ENCODE results near the gene CHN2. TPM values are rescaled to one million over a fixed set of nuclear protein-coding genes. Genes with fewer than 3 reads are reported as not detected.

CHN2 gene
- 3.6 and 5.7 TPM in 2 replicates for total RNA-seq

- Histone ChIP-seq H3K4me3 (ENCODE audit: low read depth, low read length) (peak within 1 kb of the TSS; percentile 66), H3K36me3 (ENCODE audit: control insufficient read depth, insufficient read depth, low read length) (no peaks in the 10 kb centered on the region), H3K27me3 (ENCODE audit: control insufficient read depth, insufficient read depth, low read length) (peaks cover 12% of the 10 kb centered on the region)
- TF ChIP-seq CTCF (IDR thresholded peaks at IDR 0.05; ENCODE audit: insufficient read depth, low read length, poor library complexity, severe bottlenecking): no peak
- DNase-seq (ENCODE audit: low read depth): no peak
These were observed at the start of gene CHN2 for GRCh38 chr7:29194594-29195427. CHN2 (plus strand) TSS chr7:29194775.

- Histone ChIP-seq H3K4me3 (ENCODE audit: low read depth, low read length) (peak overlapping the region; percentile 33), H3K27me3 (ENCODE audit: control insufficient read depth, insufficient read depth, low read length) (peaks cover 2% of the 10 kb centered on the region)
- TF ChIP-seq CTCF (IDR thresholded peaks at IDR 0.05; ENCODE audit: insufficient read depth, low read length, poor library complexity, severe bottlenecking): no peak
These were observed 49.0 kb upstream of the CHN2 start for GRCh38 chr7:29145553-29146056.

GRCh38 chr7:29146057-29146706 is 48.4 kb upstream of the CHN2 start, which contains the start of gene CPVL:
CPVL (minus strand) TSS chr7:29146537; CDS start chr7:29121061, 25,476 bp downstream.
- DNase-seq (ENCODE audit: low read depth): no peak
- H3K4me3 ChIP-seq (ENCODE audit: low read depth, low read length): peak within 1 kb of the TSS; percentile 33
- peaks cover 2% of the 10 kb centered on the region for H3K27me3 ChIP-seq (ENCODE audit: control insufficient read depth, insufficient read depth, low read length)
- H3K36me3 ChIP-seq (ENCODE audit: control insufficient read depth, insufficient read depth, low read length): no peaks in the 10 kb centered on the region
- no peak for TF ChIP-seq CTCF (IDR thresholded peaks at IDR 0.05; ENCODE audit: insufficient read depth, low read length, poor library complexity, severe bottlenecking)

More at GRCh38 chr7:29145553-29146056, 49.0 kb upstream of the CHN2 start:
- no peaks in the 10 kb centered on the region for H3K36me3 ChIP-seq (ENCODE audit: control insufficient read depth, insufficient read depth, low read length)
- no peak for DNase-seq (ENCODE audit: low read depth)

GRCh38 chr7:29146888-29147609 is 47.5 kb upstream of the CHN2 start:
- H3K36me3 ChIP-seq (ENCODE audit: control insufficient read depth, insufficient read depth, low read length): no peaks in the 10 kb centered on the region
- TF ChIP-seq CTCF (IDR thresholded peaks at IDR 0.05; ENCODE audit: insufficient read depth, low read length, poor library complexity, severe bottlenecking): no peak
- peak; percentile 53 for DNase-seq (ENCODE audit: low read depth)
- peaks cover 2% of the 10 kb centered on the region for H3K27me3 ChIP-seq (ENCODE audit: control insufficient read depth, insufficient read depth, low read length)
- H3K4me3 ChIP-seq (ENCODE audit: low read depth, low read length): peak overlapping the region; percentile 33

- TF ChIP-seq CTCF (IDR thresholded peaks at IDR 0.05; ENCODE audit: insufficient read depth, low read length, poor library complexity, severe bottlenecking): no peak
- Histone ChIP-seq H3K27me3 (ENCODE audit: control insufficient read depth, insufficient read depth, low read length) (peaks cover 2% of the 10 kb centered on the region), H3K4me3 (ENCODE audit: low read depth, low read length) (no peak overlapping the region), H3K36me3 (ENCODE audit: control insufficient read depth, insufficient read depth, low read length) (no peaks in the 10 kb centered on the region)
- no peak for DNase-seq (ENCODE audit: low read depth)
These were observed 46.8 kb upstream of the CHN2 start for GRCh38 chr7:29147821-29148220.

All from kidney epithelial cell (primary cell).